HCT116 (cell line): ENCODE measurements around the gene PGPEP1. TPM values are rescaled to one million over a fixed set of nuclear protein-coding genes. Genes with fewer than 3 reads are reported as not detected.

Source experiments
- ATAC-seq: fragments of 200-7000 bp; cut with Tn5 transposase; 2 replicates; pipeline ENCODE4 v1.9.1; 2020; ENCODE audit warnings: mild to moderate bottlenecking, moderate library complexity
- BruUV-seq: library from RNA; stranded (reverse); fragments of 400-500 nt; replicated peaks from 2 replicates; lab custom pipeline; 2021; lab: Mats Ljungman, UMichigan
- CTCF ChIA-PET: fragments of 300-600 bp; sonication (Branson Sonifier 250); formaldehyde crosslinking; loops from one replicate; lab custom pipeline; 2021; ENCODE audit warnings: antibody characterized with exemption; lab: Charles Lee
- POLR2A ChIA-PET: fragments of 300-600, 350-600 bp; sonication (Branson Sonifier 250); formaldehyde crosslinking; loops from one replicate; lab custom pipeline; 2021; ENCODE audit warnings: antibody characterized with exemption; lab: Charles Lee
- RAD21 ChIA-PET, 2 experiments: fragments of 300-600 bp; sonication (Branson Sonifier 250); formaldehyde crosslinking; loops; one replicate each; lab custom pipeline; 2023; ENCODE audit warnings: low total read pairs in 2 of 2; ENCODE audit not compliant: uncharacterized antibody in 2 of 2, unreplicated experiment in 2 of 2, low non-redundant PET in 1 of 2; lab: Charles Lee
- DNase-seq: peaks from one replicate; pipeline ENCODE4 v3.0.0-alpha.2; 2010; ENCODE audit warnings: low read depth, low spot score
- H2AFZ ChIP-seq: fragments of 200-600 bp; shearing (Covaris generic), sonication (generic); 2 replicates; pipeline ENCODE4 v1.6.1; 2017; ENCODE audit warnings: low read depth, mixed run types, mixed read lengths, antibody characterized with exemption, low read length; ENCODE audit not compliant: poor library complexity, severe bottlenecking
- H3K27ac ChIP-seq: 2 replicates; pipeline ENCODE4 v1.5.1; 2012; ENCODE audit warnings: low read depth, low read length
- H3K27me3 ChIP-seq: fragments of 200-600 bp; sonication (generic); 2 replicates; pipeline ENCODE4 v1.6.1; 2016; ENCODE audit warnings: mixed run types, low read length, mixed read lengths; ENCODE audit not compliant: insufficient read depth
- H3K36me3 ChIP-seq, 2 experiments: fragments of 200-500 bp in 1 of 2; fragments of 200-600 bp in 1 of 2; sonication (Bioruptor generic) in 1 of 2; sonication (generic) in 1 of 2; 2 replicates each; pipeline versions ENCODE4 v1.5.1 to v1.6.1; 2014 to 2016; ENCODE audit warnings: low read length in 2 of 2, inconsistent platforms in 1 of 2, mixed read lengths in 1 of 2, mixed run types in 1 of 2; ENCODE audit not compliant: insufficient read depth in 2 of 2, control insufficient read depth in 1 of 2
- H3K4me1 ChIP-seq, 2 experiments: fragments of 200-600 bp in 1 of 2; sonication (generic) in 1 of 2; 2 replicates each; pipeline versions ENCODE4 v1.5.1 to v1.6.1; 2012 to 2017; ENCODE audit warnings: low read length in 2 of 2, inconsistent platforms in 1 of 2, mild to moderate bottlenecking in 1 of 2, mixed read lengths in 1 of 2, mixed run types in 1 of 2, moderate library complexity in 1 of 2; ENCODE audit not compliant: insufficient read depth in 2 of 2, control insufficient read depth in 1 of 2
- H3K4me2 ChIP-seq: fragments of 200-600 bp; sonication (generic); 2 replicates; pipeline ENCODE4 v1.6.1; 2017; ENCODE audit warnings: mixed run types, low read length, mixed read lengths
- H3K4me3 ChIP-seq, 2 experiments: fragments of 200-600 bp in 1 of 2; sonication (generic) in 1 of 2; replicated peaks in 1 of 2; 2 replicates each; pipeline ENCODE4 v1.5.1; 2011 to 2016; ENCODE audit warnings: low read length in 2 of 2, control low read depth in 1 of 2, low read depth in 1 of 2, mild to moderate bottlenecking in 1 of 2, mixed read lengths in 1 of 2, mixed run types in 1 of 2
- H3K79me2 ChIP-seq: fragments of 200-600 bp; sonication (generic); 2 replicates; pipeline ENCODE4 v1.6.1; 2017; ENCODE audit warnings: mild to moderate bottlenecking, mixed run types, low read length, moderate library complexity, mixed read lengths; ENCODE audit not compliant: insufficient read depth
- H3K9ac ChIP-seq: fragments of 200-600 bp; sonication (generic); 2 replicates; pipeline ENCODE4 v1.6.1; 2016; ENCODE audit warnings: low read length, mixed read lengths
- H3K9me2 ChIP-seq: fragments of 200-600 bp; sonication (generic), shearing (Covaris generic); 2 replicates; pipeline ENCODE4 v1.6.1; 2017; ENCODE audit warnings: mixed run types, mild to moderate bottlenecking, moderate library complexity; ENCODE audit not compliant: insufficient read depth
- H3K9me3 ChIP-seq, 2 experiments: fragments of 200-500 bp in 1 of 2; fragments of 200-600 bp in 1 of 2; sonication (Bioruptor generic) in 1 of 2; sonication (generic) in 1 of 2; 2 replicates each; pipeline ENCODE4 v1.6.1; 2014 to 2017; ENCODE audit warnings: low read length in 2 of 2, mixed read lengths in 2 of 2, inconsistent platforms in 1 of 2, low read depth in 1 of 2, mild to moderate bottlenecking in 1 of 2, mixed run types in 1 of 2, moderate library complexity in 1 of 2; ENCODE audit not compliant: control insufficient read depth in 1 of 2, insufficient read depth in 1 of 2
- H4K20me1 ChIP-seq: fragments of 200-600 bp; sonication (generic), shearing (Covaris generic); 2 replicates; pipeline ENCODE4 v1.6.1; 2017; ENCODE audit warnings: mixed run types, mild to moderate bottlenecking, moderate library complexity; ENCODE audit not compliant: insufficient read depth
- CBX3 ChIP-seq: IDR thresholded peaks from 2 replicates; pipeline ENCODE4 v1.6.1; 2012; ENCODE audit warnings: low read depth
- CEBPB ChIP-seq: IDR thresholded peaks from 2 replicates; pipeline ENCODE4 v1.6.1; 2012; ENCODE audit warnings: low read depth
- EGR1 ChIP-seq: IDR thresholded peaks from 2 replicates; pipeline ENCODE4 v1.6.1; 2012; ENCODE audit warnings: low read depth
- ELF1 ChIP-seq: IDR thresholded peaks from 2 replicates; pipeline ENCODE4 v1.6.1; 2012; ENCODE audit warnings: low read depth, borderline replicate concordance
- FOSL1 ChIP-seq: IDR thresholded peaks from 2 replicates; pipeline ENCODE4 v1.6.1; 2012; ENCODE audit warnings: low read depth
- TCF7L2 ChIP-seq: IDR thresholded peaks from 2 replicates; pipeline ENCODE4 v1.7.0; 2011; ENCODE audit warnings: borderline replicate concordance, inconsistent platforms; ENCODE audit not compliant: insufficient read depth, insufficient read length; ENCODE audit errors: extremely low read depth
- YY1 ChIP-seq: IDR thresholded peaks from 2 replicates; pipeline ENCODE4 v1.6.1; 2011; ENCODE audit warnings: low read length, low read depth, moderate library complexity, mild to moderate bottlenecking; ENCODE audit not compliant: insufficient replicate concordance; ENCODE audit errors: extremely low read depth
- intact Hi-C: fragments of 100-400 bp; cut with micrococcal nuclease; formaldehyde crosslinking; loops from 2 replicates; pipeline ENCODE4 v1.10.0; 2022
- total RNA-seq: library from RNA; stranded (reverse); gene quantifications from one replicate; pipeline ENCODE4 v1.2.1, GENCODE V29; 2021; ENCODE audit not compliant: unreplicated experiment
- TF ChIP-seq, protein P1 (sequence below): IDR thresholded peaks from 2 replicates; pipeline ENCODE4 v1.6.1; 2012
- TF ChIP-seq, protein P2 (sequence below): IDR thresholded peaks from 2 replicates; pipeline ENCODE4 v1.6.1; 2011; ENCODE audit warnings: mild to moderate bottlenecking, low read length, moderate library complexity; ENCODE audit not compliant: insufficient replicate concordance; ENCODE audit errors: extremely low read depth
- TF ChIP-seq, protein P3 (sequence below), 3 experiments: fragments of 200-600 bp in 1 of 3; sonication (generic) in 1 of 3; IDR thresholded peaks in 2 of 3; conservative IDR thresholded peaks in 1 of 3; 2 replicates each; pipeline ENCODE4 v1.5.1; 2012 to 2017; ENCODE audit warnings: low read depth in 2 of 3, low read length in 2 of 3, antibody characterized with exemption in 1 of 3, borderline replicate concordance in 1 of 3, control low read depth in 1 of 3, mild to moderate bottlenecking in 1 of 3, mixed read lengths in 1 of 3, mixed run types in 1 of 3, moderate library complexity in 1 of 3; ENCODE audit not compliant: insufficient read depth in 1 of 3

The PGPEP1 gene
- total RNA-seq, 1 experiment from 2014 or later, result 30.9 TPM

DNA sequence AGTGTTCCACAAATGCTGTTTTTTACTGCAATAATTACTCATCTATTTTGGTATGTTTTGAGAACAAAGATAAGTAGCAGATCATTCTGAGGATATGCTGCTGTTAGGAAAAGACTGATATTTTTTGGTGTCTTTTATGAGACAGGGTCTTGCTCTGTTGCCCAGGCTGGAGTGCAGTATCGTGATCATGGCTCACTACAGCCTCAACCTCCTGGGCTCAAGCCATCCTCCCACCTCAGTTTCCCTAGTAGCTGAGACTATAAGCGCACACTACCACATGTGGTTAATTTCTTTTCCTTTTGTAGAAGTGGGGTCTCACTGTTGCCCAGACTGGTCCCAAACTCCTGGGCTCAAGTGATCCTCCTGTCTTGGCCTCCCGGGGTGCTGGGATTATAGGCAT, 27.0 kb upstream of the PGPEP1 start:
- no peak overlapping the region for H3K4me2 ChIP-seq
- TF ChIP-seq ELF1, result no peak
- no peak for TF ChIP-seq EGR1
- no peak for TF ChIP-seq YY1
- no peak for TF ChIP-seq TCF7L2
- ChIA-PET RAD21 (no interaction called here), POLR2A (no interaction called here), CTCF (no interaction called here)
- H3K9me3 ChIP-seq, result no peaks in the 10 kb centered on the region
- no peaks in the 10 kb centered on the region for H4K20me1 ChIP-seq
- no peak overlapping the region for H3K4me3 ChIP-seq
- BruUV-seq, result no TSS peak
- H3K36me3 ChIP-seq, result peaks cover 14 to 47% of the 10 kb centered on the region in 2 experiments
- H3K9me2 ChIP-seq, result no peaks in the 10 kb centered on the region
- no peak overlapping the region for H3K27ac ChIP-seq
- H3K4me1 ChIP-seq, result peaks cover 8 to 9% of the 10 kb centered on the region in 2 experiments
- intact Hi-C loops, result no loop called here
- DNase-seq, result no peak
- no peak overlapping the region for H2AFZ ChIP-seq
- H3K27me3 ChIP-seq, result no peaks in the 10 kb centered on the region
- no peak overlapping the region for H3K9ac ChIP-seq
- H3K79me2 ChIP-seq, result peaks cover 59% of the 10 kb centered on the region
- ATAC-seq, result no peak

DNA sequence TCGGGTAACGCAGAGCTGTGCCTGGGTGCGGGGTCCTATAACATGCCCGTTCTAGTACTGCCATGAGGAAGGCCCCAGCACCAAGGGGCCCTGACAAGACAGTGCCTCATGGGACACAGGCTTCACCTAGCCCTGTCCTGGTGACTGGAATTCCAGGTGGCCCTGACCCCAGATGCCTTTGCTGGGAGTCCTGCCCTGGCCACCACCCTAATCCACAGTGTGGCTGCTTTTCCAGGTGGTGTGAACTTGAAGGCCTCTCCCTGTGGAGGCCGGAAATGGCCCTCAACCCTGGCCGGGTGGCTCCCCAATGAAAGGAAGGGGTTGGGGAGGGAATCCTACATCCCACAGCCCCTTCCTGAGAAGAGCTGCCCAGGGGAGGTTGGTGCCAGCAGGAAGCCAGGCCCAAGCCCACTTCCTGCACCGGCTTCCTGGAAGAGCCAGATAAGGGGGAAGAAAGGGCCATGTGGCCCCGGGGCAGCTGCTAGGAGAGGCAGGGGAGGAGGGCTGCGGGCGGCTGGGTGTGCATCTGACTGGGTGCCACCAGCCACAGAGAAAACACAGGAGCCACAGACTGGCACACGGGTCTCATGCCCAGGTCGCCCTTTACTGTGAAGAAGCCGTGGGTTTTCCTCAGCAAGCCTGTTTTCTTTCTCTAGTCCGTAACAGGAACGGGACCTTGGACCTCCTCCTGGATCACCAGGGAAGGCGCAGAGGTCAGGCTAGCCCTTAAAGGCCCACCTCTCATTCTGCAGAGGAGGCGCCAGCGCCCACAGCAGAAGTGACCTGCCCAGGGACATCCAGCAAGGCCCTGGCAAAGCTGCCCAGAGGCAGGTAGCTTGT, 22.2 kb upstream of the PGPEP1 start:
- Histone ChIP-seq H3K9ac (peak overlapping the region; percentile 18; the same call in 1 of the 2 replicates), H3K9me2 (no peaks in the 10 kb centered on the region), H3K9me3 (no peaks in the 10 kb centered on the region), H4K20me1 (no peaks in the 10 kb centered on the region), H3K36me3 (peaks cover 9 to 31% of the 10 kb centered on the region in 2 experiments), H2AFZ (no peak overlapping the region), H3K79me2 (peaks cover 92% of the 10 kb centered on the region), H3K4me1 (peaks cover 39 to 42% of the 10 kb centered on the region in 2 experiments), H3K4me3 (no peak overlapping the region), H3K27me3 (no peaks in the 10 kb centered on the region), H3K4me2 (no peak overlapping the region; the same call in 1 of the 2 replicates), H3K27ac (peak overlapping the region; percentile 60)
- no TSS peak for BruUV-seq
- ChIA-PET CTCF (interaction anchor here (1.3 kb wide), 2 partner anchors 39 to 40 kb away, joined by 4 to 5 read pairs; no protein-coding TSS in a partner anchor), RAD21 (no interaction called here), POLR2A (interaction anchor here (1.1 to 1.9 kb wide), 3 partner anchors 14 to 39 kb away, joined by 3 to 6 read pairs (median 5); no protein-coding TSS in a partner anchor)
- TF ChIP-seq CBX3 (no peak), TCF7L2 (no peak), ELF1 (no peak), FOSL1 (no peak), CEBPB (no peak), EGR1 (no peak)
- TF ChIP-seq, protein P1, sequence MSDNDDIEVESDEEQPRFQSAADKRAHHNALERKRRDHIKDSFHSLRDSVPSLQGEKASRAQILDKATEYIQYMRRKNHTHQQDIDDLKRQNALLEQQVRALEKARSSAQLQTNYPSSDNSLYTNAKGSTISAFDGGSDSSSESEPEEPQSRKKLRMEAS, result no peak
- TF ChIP-seq, protein P2, sequence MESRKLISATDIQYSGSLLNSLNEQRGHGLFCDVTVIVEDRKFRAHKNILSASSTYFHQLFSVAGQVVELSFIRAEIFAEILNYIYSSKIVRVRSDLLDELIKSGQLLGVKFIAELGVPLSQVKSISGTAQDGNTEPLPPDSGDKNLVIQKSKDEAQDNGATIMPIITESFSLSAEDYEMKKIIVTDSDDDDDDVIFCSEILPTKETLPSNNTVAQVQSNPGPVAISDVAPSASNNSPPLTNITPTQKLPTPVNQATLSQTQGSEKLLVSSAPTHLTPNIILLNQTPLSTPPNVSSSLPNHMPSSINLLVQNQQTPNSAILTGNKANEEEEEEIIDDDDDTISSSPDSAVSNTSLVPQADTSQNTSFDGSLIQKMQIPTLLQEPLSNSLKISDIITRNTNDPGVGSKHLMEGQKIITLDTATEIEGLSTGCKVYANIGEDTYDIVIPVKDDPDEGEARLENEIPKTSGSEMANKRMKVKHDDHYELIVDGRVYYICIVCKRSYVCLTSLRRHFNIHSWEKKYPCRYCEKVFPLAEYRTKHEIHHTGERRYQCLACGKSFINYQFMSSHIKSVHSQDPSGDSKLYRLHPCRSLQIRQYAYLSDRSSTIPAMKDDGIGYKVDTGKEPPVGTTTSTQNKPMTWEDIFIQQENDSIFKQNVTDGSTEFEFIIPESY, result no peak
- TF ChIP-seq, protein P3, sequence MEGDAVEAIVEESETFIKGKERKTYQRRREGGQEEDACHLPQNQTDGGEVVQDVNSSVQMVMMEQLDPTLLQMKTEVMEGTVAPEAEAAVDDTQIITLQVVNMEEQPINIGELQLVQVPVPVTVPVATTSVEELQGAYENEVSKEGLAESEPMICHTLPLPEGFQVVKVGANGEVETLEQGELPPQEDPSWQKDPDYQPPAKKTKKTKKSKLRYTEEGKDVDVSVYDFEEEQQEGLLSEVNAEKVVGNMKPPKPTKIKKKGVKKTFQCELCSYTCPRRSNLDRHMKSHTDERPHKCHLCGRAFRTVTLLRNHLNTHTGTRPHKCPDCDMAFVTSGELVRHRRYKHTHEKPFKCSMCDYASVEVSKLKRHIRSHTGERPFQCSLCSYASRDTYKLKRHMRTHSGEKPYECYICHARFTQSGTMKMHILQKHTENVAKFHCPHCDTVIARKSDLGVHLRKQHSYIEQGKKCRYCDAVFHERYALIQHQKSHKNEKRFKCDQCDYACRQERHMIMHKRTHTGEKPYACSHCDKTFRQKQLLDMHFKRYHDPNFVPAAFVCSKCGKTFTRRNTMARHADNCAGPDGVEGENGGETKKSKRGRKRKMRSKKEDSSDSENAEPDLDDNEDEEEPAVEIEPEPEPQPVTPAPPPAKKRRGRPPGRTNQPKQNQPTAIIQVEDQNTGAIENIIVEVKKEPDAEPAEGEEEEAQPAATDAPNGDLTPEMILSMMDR (IDR thresholded peaks at IDR 0.05 in 2 of 3, conservative IDR thresholded peaks at IDR 0.05 in 1 of 3; ENCODE audit: borderline replicate concordance in 1 of 3, insufficient read depth in 1 of 3, low read depth in 2 of 3, low read length in 2 of 3), result no peak
- no peak for DNase-seq
- no peak for ATAC-seq
- intact Hi-C loops, result no loop called here
